Activated T-cell treated with anti-CD3 and anti-CD28 coated beads for 24 hours (primary cell): Measurements from ENCODE around the gene NDN.
A peak's percentile ranks its signal among the peaks of the same experiment; 100 is the strongest.

Experiments used
- DNase-seq: peaks from one replicate; pipeline ENCODE4 v3.0.0-alpha.2; 2020; ENCODE audit warnings: low read depth

NDN gene

DNA sequence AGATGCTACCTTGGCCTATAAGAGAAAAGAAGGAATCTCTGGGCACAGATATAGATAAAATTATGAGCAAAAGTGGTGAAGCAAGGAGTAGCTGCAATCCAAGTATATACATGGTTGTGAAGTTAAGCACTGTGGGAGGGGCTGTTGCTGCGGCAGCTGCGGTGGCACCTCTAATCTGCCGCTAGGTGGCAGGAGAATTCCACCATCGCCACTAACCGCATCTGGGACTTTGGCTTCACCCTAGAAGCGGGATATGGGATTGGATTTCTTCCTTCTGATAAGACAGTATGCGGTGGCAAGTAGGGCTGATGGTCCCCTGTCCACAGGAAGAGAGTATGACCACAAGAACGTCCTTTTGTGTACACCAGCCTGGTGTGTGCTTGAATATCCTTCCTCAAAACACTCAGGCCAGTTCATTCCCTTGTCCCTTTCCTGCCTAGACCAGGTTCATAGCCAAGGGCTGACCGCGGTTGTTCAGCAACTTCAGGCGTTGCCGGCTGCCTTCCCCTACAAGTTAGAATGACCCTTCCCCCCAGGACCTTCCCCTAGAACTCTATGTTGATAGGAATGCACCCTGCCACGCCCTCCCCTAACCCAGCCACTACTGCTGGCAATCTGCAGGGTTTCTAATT, 44.6 kb downstream of the NDN start:
- DNase-seq = peak; percentile 17
